GF-D8 (cell line): ENCODE data around the gene LIN7A.
"Not testable (repeated sequence)": the region's sequence is repeated elsewhere in the genome, so short reads cannot be mapped to it uniquely, and the experiment has no call there.

ENCODE experiments used
- DNase-seq: peaks from one replicate; lab custom pipeline; 2025; lab: John Stamatoyannopoulos, UW

The LIN7A gene

GRCh38 chr12:80807640-80808288, 130.0 kb downstream of the LIN7A start:
- no peak for DNase-seq

DNA sequence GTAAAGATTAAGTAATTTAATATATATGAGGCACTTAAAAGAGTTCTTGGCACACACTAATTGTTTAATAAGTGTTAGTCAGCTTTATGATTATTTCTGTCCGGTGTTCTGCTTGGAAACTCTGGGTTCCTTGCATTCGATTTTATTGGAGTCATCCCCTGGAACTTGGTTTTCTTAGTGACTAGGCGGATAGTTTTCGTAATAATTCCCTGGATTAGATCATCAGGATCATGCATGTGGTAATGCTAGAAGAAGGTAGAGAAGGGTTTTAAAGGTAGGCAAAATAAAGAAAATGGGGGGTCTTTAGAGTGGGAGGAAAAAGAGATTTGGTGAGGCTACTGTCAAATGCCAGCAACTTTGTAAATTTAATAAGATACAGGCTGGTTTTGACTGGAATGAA, 132.6 kb downstream of the LIN7A start:
- no peak for DNase-seq

- DNase-seq = no peak
Observed at GRCh38 chr12:80802652-80803400, 134.9 kb downstream of the LIN7A start.

GRCh38 chr12:80798281-80798680, 139.5 kb downstream of the LIN7A start:
- DNase-seq = no peak

- no peak for DNase-seq
Observed at GRCh38 chr12:80794551-80794950, 143.2 kb downstream of the LIN7A start.

GRCh38 chr12:80792861-80793260, 144.9 kb downstream of the LIN7A start:
- no peak for DNase-seq

- no peak for DNase-seq
Observed at GRCh38 chr12:80791863-80792262, 145.9 kb downstream of the LIN7A start.

DNA sequence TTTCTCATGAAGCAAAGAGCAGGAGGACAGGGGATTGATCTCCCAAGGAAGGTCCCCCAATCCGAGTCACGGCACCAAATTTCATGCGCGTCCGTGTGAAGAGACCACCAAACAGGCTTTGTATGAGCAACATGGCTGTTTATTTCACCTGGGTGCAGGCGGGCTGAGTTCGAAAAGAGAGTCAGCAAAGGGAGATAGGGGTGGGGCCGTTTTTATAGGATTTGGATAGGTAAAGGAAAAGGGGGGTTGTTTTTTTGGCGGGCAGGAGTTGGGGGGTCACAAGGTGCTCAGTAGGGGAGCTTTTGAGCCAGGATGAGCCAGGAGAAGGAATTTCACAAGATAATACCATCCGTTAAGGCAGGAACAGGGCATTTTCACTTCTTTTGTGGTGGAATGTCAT, 149.3 kb downstream of the LIN7A start:
- DNase-seq = not testable (repeated sequence)

DNA sequence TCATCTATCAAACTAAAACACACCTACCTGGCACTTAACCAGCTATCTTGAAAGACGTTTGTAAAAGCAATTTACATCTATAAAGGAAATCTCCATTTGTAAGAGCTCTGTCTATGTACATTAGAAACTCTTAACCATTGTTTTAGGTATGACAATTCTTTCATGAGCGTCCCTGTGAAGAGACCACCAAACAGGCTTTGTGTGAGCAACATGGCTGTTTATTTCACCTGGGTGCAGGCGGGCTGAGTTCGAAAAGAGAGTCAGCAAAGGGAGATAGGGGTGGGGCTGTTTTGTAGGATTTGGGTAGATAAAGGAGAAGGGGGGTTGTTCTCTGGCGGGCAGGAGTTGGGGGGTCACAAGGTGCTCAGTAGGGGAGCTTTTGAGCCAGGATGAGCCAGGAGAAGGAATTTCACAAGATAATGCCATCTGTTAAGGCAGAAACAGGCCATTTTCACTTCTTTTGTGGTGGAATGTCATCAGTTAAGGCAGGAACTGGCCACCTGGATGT, 154.7 kb downstream of the LIN7A start:
- not testable (repeated sequence) for DNase-seq

- no peak for DNase-seq
Observed at GRCh38 chr12:80781313-80781712, 156.4 kb downstream of the LIN7A start.

DNA sequence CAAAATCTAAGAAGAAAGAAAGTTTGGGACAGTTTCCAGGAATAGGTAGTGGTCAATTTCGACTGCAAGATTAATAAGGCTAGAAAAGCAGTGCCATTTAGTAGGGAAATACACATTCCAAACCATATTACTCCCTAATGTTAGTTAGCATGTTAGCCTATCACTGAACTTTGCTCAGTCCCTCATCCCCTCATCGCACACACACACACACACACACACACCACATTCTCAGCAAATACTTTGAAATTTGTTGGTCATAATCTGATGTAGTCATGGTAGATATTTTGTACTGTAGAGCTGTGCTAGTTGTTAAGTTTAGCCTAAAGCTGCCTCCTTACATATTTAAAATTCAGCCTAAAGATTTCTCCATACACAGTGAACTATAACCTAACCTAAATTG, 157.0 kb downstream of the LIN7A start:
- DNase-seq = no peak

GRCh38 chr12:80778005-80778541, 159.7 kb downstream of the LIN7A start:
- DNase-seq = peak; percentile 27

- DNase-seq = no peak
Observed at GRCh38 chr12:80777587-80777986, 160.1 kb downstream of the LIN7A start.

DNA sequence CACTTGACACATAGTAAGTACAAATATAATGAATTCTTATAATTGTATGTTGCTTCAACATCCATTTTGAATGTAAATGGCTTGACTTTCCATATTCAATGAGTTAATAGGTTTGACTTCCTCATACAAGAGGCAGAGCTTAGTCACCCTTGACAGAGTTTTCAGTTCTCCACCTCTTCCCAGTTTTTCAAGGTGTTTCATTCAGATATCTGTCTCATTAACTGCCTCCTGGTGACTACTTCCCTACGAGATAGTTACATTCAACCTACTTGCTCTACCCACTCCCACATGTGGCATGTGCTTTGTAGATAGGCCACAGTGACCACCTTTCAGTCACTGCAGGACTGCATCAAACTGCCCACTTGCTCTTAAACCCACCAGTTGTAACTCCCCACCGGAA, 161.0 kb downstream of the LIN7A start:
- no peak for DNase-seq

DNA sequence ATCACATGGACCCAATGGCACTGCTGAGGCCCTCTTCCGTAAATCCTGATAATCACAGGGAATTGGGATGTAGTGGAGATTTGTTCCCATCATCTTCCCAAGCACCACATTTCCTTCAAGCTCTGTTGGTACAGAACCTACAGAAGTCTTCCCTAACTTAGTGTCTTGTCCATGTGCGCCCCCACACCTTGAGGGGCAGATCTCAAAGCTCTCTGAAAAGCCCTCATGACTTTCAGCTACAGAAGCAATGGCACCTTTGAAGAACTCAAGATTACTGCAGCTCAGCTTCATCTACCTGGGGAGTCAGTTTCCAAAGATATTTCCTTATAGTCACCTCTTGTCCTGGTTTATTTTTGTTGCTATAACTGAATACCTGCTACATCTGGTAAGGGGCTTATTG, 166.8 kb downstream of the LIN7A start:
- DNase-seq = no peak

GRCh38 chr12:80769553-80770140, 168.1 kb downstream of the LIN7A start:
- no peak for DNase-seq

GRCh38 chr12:80766897-80767296, 170.8 kb downstream of the LIN7A start:
- DNase-seq = no peak

GRCh38 chr12:80766210-80766609, 171.5 kb downstream of the LIN7A start:
- DNase-seq = no peak

DNA sequence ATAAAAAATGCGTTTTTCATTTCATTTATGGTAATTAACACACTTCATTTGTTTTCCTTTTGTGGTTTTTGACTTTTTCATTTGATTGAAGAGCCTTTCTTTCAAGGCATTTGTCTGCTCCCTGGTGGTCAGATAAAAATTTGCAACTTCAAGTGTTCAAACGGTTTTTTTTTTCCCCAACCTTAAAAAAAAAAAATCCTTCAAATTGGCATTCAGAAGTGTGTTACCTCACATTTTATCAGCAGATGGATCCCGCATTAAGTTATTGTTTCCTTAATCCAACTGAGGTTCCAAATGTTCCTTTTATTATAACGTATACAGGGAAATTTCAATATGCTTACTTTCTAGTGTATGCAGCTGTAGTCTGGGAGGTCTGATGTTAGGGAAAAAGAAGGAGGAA, 173.9 kb downstream of the LIN7A start:
- no peak for DNase-seq

GRCh38 chr12:80761838-80762237, 175.9 kb downstream of the LIN7A start:
- no peak for DNase-seq

- DNase-seq = no peak
Observed at GRCh38 chr12:80756875-80757274, 180.9 kb downstream of the LIN7A start.

- no peak for DNase-seq
Observed at GRCh38 chr12:80754274-80754673, 183.5 kb downstream of the LIN7A start.

- no peak for DNase-seq
Observed at GRCh38 chr12:80752464-80752863, 185.3 kb downstream of the LIN7A start.
